ENCODE measurements around the gene RARB. TPM values are rescaled to one million over a fixed set of nuclear protein-coding genes. Genes with fewer than 3 reads are reported as not detected.

Gene RARB
- total RNA-seq, 2 donors from 2014 or later, result 21.5 to 21.9 TPM

GRCh38 chr3:25380222-25380739, 47.8 kb upstream of the RARB start:
- Mint-ChIP-seq H3K4me3 (no peak overlapping the region), H3K36me3 (ENCODE audit: low read depth) (no peaks in the 10 kb centered on the region), H3K9me3 (no peaks in the 10 kb centered on the region), H3K4me1 (no peaks in the 10 kb centered on the region), H3K27ac (no peak overlapping the region), H3K27me3 (ENCODE audit: insufficient read depth) (no peaks in the 10 kb centered on the region)
- no peak overlapping the region for H3K4me3 ChIP-seq (ENCODE audit: low read length)
- no peaks in the 10 kb centered on the region for H3K9me3 ChIP-seq (ENCODE audit: control insufficient read depth, low read length)
- DNase-seq, result no peak
- no peaks in the 10 kb centered on the region for H3K36me3 ChIP-seq (ENCODE audit: control insufficient read depth, insufficient read depth, low read length)
- H3K27me3 ChIP-seq (ENCODE audit: control insufficient read depth, insufficient read depth, low read length, poor library complexity, severe bottlenecking), result no peaks in the 10 kb centered on the region
- no peak overlapping the region for H3K27ac ChIP-seq (ENCODE audit: low read depth, low read length)
- no peaks in the 10 kb centered on the region for H3K4me1 ChIP-seq (ENCODE audit: control insufficient read depth, insufficient read depth, low read length)
- TF ChIP-seq, protein P1, sequence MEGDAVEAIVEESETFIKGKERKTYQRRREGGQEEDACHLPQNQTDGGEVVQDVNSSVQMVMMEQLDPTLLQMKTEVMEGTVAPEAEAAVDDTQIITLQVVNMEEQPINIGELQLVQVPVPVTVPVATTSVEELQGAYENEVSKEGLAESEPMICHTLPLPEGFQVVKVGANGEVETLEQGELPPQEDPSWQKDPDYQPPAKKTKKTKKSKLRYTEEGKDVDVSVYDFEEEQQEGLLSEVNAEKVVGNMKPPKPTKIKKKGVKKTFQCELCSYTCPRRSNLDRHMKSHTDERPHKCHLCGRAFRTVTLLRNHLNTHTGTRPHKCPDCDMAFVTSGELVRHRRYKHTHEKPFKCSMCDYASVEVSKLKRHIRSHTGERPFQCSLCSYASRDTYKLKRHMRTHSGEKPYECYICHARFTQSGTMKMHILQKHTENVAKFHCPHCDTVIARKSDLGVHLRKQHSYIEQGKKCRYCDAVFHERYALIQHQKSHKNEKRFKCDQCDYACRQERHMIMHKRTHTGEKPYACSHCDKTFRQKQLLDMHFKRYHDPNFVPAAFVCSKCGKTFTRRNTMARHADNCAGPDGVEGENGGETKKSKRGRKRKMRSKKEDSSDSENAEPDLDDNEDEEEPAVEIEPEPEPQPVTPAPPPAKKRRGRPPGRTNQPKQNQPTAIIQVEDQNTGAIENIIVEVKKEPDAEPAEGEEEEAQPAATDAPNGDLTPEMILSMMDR (conservative IDR thresholded peaks at IDR 0.05), result no peak
- H3K9ac ChIP-seq (ENCODE audit: extremely low read depth, low read length, poor library complexity, severe bottlenecking), result no peak overlapping the region
- WGBS, 2 experiments (ENCODE audit: insufficient coverage in 1 of 2, insufficient read length in 1 of 2), result 92 to 93% methylated on average over 5 to 9 of the region's 9 CpGs

- Histone ChIP-seq H3K9ac (ENCODE audit: extremely low read depth, low read length, poor library complexity, severe bottlenecking) (no peak overlapping the region), H3K36me3 (ENCODE audit: control insufficient read depth, insufficient read depth, low read length) (no peaks in the 10 kb centered on the region), H3K4me3 (ENCODE audit: low read length) (no peak overlapping the region), H3K27me3 (ENCODE audit: control insufficient read depth, insufficient read depth, low read length, poor library complexity, severe bottlenecking) (no peaks in the 10 kb centered on the region), H3K9me3 (ENCODE audit: control insufficient read depth, low read length) (no peaks in the 10 kb centered on the region), H3K27ac (ENCODE audit: low read depth, low read length) (no peak overlapping the region), H3K4me1 (ENCODE audit: control insufficient read depth, insufficient read depth, low read length) (no peaks in the 10 kb centered on the region)
- Mint-ChIP-seq H3K27me3 (ENCODE audit: insufficient read depth) (peaks cover 2% of the 10 kb centered on the region), H3K36me3 (ENCODE audit: low read depth) (no peaks in the 10 kb centered on the region), H3K27ac (no peak overlapping the region), H3K4me1 (peaks cover 5% of the 10 kb centered on the region), H3K9me3 (no peaks in the 10 kb centered on the region), H3K4me3 (no peak overlapping the region)
- WGBS, 2 experiments (ENCODE audit: insufficient coverage in 1 of 2, insufficient read length in 1 of 2), result 70 to 93% methylated on average over 1 to 2 of the region's 3 CpGs
- TF ChIP-seq, protein P1 (conservative IDR thresholded peaks at IDR 0.05), result no peak
- DNase-seq, result no peak
These were observed 47.0 kb upstream of the RARB start for GRCh38 chr3:25381083-25381482.

DNA sequence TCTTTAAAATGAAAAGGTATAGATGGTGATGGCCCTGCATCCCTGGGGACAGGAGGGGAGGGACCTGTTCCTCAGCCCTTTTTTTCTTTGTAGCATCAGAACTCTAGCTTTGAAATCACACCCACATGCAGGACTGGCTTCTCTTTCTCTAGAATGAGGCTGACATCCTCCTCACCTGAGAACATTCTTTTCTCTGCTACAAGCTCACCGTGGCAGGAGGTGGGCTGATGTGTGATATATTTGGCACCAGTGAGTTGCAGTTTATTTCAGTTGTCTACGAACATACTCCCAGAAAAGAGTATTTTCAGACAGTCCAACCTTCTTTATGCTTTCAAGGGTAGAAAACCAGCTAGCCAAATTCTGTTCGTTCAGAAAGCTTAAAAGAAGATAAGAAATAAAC, 43.6 kb upstream of the RARB start:
- Mint-ChIP-seq H3K9me3 (no peaks in the 10 kb centered on the region), H3K27ac (no peak overlapping the region), H3K36me3 (ENCODE audit: low read depth) (no peaks in the 10 kb centered on the region), H3K4me1 (peaks cover 5% of the 10 kb centered on the region), H3K4me3 (no peak overlapping the region), H3K27me3 (ENCODE audit: insufficient read depth) (peaks cover 2% of the 10 kb centered on the region)
- Histone ChIP-seq H3K4me1 (ENCODE audit: control insufficient read depth, insufficient read depth, low read length) (no peaks in the 10 kb centered on the region), H3K27me3 (ENCODE audit: control insufficient read depth, insufficient read depth, low read length, poor library complexity, severe bottlenecking) (no peaks in the 10 kb centered on the region), H3K9me3 (ENCODE audit: control insufficient read depth, low read length) (no peaks in the 10 kb centered on the region), H3K4me3 (ENCODE audit: low read length) (no peak overlapping the region), H3K27ac (ENCODE audit: low read depth, low read length) (no peak overlapping the region), H3K9ac (ENCODE audit: extremely low read depth, low read length, poor library complexity, severe bottlenecking) (no peak overlapping the region), H3K36me3 (ENCODE audit: control insufficient read depth, insufficient read depth, low read length) (no peaks in the 10 kb centered on the region)
- TF ChIP-seq, protein P1 (conservative IDR thresholded peaks at IDR 0.05), result no peak
- DNase-seq, result no peak
- 89 to 100% methylated on average over 1 to 3 of the region's 3 CpGs for WGBS, 2 experiments (ENCODE audit: insufficient coverage in 1 of 2, insufficient read length in 1 of 2)
